Medulla oblongata (tissue), 1 donor: ENCODE data around the gene C16orf89.
"Not testable (repeated sequence)": the region's sequence is repeated elsewhere in the genome, so short reads cannot be mapped to it uniquely, and the experiment has no call there.

Source experiments
- DNase-seq: peaks from one replicate; pipeline ENCODE4 v3.0.0-alpha.2; 2015; ENCODE audit errors: extremely low spot score

Gene C16orf89, protein sequence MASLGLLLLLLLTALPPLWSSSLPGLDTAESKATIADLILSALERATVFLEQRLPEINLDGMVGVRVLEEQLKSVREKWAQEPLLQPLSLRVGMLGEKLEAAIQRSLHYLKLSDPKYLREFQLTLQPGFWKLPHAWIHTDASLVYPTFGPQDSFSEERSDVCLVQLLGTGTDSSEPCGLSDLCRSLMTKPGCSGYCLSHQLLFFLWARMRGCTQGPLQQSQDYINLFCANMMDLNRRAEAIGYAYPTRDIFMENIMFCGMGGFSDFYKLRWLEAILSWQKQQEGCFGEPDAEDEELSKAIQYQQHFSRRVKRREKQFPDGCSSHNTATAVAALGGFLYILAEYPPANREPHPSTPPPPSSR

GRCh38 chr16:5065813-5066212 is at the start of gene C16orf89:
Gene C16orf89, minus strand, starts transcription at chr16:5065956. Its CDS starts 48 bp downstream, at chr16:5065908.
- DNase-seq: peak; percentile 82

DNA sequence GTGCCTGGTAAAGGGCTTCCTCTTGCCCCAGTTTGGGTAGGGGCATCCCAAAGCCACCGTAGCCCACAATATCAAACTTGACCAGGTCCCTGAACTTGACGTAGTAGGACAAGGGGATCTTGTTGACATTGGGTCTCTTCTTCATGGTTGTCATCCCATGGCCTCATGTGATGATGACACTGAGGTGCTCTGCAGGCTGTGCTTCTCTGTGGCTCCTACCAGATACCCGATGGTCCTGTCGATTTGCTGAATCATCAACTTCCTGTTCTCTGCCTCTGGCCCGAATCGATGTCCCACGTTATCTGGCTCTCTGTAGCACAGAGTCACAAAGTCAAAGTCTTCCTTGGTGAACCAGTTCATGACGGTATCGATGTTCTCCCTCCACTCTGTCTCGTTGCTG is 45.2 kb upstream of the C16orf89 start:
- not testable (repeated sequence) for DNase-seq

DNA sequence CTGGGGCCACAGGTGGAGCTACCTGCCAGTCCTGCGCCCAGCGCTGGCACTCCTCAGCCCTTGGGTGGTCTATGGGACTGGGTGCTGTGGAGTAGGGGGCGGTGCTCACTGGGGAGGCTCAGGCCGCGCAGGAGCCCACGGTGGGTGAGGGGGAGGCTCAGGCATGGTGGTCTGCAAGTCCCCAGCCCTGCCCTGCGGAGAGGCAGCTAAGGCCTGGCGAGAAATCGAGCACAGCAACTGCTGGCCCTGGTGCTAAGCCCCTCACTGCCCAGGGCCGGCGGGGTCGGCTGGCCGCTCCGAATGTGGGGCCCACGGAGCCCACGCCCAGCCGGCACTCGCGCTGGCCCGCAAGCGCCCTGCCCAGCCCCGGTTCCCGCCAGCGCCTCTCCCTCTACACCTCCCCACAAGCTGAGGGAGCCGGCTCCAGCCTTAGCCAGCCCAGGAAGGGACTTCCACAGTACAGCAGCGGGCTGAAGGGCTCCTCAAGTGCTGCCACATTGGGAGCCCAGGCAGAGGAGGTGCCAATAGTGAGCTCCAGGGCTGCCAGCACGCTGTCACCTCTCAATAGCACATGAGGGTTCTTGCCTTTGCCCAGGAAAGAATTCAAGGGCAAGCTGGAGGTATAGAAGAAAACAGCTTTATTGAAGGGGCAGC is 42.9 kb upstream of the C16orf89 start:
- no peak for DNase-seq

DNA sequence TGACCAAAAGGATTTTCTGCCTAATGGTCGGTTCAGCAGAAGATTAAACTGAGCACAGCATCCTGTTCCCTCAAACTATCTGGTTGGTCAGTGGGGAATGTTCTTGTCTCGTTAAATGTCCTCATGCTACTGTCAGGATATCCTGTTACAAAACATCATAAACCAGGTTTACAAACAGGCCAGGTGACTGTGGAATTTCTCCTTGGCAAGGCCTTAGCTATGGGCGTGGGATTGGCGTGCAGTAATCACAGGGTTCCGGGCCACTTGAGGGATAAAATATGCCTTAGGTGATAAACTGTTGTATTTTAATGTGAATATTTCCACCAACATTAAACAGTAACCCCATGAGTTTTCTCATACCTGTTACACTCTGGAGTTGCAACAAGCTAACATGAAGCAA is 39.3 kb upstream of the C16orf89 start:
- DNase-seq: not testable (repeated sequence)

GRCh38 chr16:5103296-5104032 is 37.7 kb upstream of the C16orf89 start:
- not testable (repeated sequence) for DNase-seq

DNA sequence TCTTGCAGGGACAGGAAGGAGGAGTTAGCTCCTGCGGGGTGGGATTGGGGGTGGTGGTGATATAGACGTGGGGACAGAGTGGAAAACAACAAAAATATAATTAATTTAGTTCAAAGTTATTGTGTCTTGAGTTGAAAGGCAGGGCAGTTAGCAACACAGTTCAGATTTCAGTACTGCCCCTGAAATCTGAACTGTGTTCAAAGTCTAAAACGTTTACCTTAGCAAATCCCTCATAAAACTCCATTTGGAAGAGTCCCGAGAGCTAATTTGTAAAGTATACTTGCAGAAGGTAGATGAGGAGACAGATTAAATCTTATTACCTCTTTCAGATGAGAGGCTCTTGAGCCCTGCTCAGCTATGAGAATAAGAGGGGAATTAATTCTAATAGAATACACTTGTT is 33.4 kb upstream of the C16orf89 start:
- not testable (repeated sequence) for DNase-seq

DNA sequence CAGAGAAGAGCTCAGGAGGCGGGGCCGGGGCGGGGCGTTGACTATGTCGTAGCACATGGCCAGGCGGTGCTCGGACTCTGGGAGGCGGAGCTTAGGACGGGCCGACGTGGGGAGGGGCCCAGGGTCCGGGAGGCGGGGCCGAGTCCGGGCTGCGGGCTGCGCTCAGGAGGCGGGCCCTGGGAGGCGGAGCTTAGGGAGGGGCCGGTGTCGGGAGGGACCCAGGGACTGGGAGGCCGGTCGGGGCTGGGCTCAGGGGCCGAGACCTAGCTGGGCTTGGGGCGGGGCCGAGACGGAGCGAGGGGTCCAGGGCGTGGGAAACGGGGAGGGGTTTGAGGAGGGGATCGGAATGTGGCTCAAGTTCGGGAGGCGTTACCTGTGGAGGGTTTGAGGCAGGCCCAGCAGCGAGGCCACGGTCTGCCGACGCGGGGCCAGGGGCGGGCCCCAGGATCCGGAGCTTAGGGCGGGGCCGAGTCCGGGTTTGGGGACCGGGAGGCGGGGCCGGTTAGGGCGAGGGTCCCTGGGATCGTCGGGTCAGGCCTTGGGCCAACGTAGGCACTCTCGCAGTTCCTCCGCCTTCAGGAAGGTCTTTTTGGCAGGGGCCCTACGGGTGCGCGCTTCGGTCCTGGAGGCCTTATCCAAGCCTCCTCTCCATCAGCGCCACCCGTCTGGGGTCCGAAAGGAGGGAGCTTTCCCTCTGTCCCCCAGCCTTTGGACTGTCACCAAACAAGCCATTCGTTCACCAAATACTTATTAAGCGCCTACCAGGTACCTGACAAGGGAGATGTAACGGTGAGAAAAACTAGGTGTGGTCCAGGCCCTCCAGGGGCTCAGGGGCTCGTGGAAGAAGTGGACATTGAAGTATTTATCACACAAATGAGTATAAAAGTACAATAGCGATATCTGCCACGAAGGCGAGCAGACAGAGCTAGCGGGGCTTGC is 32.7 kb upstream of the C16orf89 start:
- peak; percentile 49 for DNase-seq

GRCh38 chr16:5097470-5098220 is 31.9 kb upstream of the C16orf89 start, which contains the start of gene EEF2KMT:
Gene EEF2KMT, minus strand, starts transcription at chr16:5097795. Its CDS starts 56 bp downstream, at chr16:5097739.
- peak; percentile 99 for DNase-seq

DNA sequence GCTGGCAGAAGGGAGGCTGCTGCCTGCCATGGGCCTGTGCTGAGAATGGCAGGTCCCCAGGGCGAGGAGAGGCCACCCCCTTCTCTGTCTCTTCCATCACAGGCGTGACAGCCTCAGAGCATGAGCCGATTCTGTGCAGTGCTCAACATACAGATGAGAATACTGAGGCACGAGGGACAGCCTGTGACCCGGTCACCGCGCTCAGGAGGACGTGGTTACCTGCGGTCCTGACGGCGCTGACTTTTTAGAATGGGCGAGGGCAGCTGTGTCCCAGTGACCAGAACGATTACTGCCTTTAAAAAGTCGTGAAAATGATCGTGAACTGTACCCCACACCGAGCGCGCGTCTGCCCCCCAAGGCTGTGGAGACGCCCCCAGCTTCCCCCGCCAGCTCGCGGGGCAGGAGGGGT is 31.3 kb upstream of the C16orf89 start:
- peak; percentile 17 for DNase-seq

DNA sequence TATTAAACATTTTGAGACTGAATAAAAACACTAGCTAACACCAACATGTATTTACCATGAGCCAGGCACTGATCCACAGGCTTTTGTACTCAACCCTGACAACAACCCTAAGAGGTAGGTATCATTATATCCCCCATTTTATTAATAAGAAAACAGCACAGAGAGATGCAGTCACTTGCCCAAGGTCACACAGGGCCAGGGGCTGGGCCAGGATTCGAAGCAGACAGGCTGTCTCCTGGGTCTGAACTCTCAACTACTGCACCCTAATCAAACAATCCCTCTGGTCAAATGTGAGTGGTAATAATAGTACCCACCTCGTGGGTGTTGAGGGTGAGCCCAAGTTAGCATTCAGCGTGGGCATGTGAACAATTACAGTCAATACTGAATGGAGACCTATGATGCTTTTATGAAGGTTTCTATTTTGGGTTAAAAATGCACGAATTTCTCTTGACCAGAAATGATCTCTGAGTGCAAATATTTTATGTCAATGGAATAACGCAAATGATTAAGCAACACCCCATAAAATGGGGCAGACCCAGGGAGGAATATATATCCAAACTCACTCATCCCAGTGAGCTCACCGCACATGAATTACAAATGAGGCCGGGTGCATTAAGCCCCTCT is 30.8 kb upstream of the C16orf89 start:
- DNase-seq: not testable (repeated sequence)

- DNase-seq: not testable (repeated sequence)
Measured at GRCh38 chr16:5095145-5095830, 29.5 kb upstream of the C16orf89 start.

GRCh38 chr16:5093746-5094145 is 28.0 kb upstream of the C16orf89 start:
- not testable (repeated sequence) for DNase-seq

GRCh38 chr16:5093081-5093480 is 27.3 kb upstream of the C16orf89 start:
- not testable (repeated sequence) for DNase-seq

GRCh38 chr16:5090592-5090991 is 24.8 kb upstream of the C16orf89 start:
- DNase-seq: not testable (repeated sequence)

DNA sequence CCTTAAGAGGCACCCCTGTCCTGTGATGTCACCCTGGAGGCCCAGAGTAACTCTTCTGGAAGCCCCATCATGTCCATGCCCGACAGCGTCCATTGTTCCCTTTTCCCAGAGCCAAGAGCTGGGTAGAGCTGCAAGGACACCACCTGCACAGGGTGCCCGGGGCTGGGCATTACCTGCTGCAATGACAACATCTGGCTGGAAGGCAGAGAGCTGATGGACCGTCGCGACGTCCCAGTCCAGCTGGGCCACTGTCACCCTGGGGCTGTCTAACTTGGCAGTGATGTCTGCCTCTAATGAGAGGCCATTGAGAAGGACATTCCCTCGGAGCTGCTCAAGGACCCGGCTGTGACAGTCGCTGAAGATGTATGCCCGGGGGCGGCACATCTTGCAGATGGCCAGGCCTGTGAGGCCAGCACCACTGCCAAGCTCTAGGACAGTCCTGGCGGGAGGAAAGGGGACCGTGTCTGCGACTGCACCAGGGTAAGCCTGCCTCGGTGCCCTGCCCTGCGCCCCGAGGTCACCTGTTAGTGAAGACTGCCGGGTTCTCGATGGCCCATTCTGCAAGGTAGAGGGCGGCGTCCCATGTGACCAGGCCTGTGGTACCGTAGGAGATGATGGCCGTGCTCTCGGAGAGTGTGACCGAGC is 24.3 kb upstream of the C16orf89 start:
- DNase-seq: not testable (repeated sequence)

DNA sequence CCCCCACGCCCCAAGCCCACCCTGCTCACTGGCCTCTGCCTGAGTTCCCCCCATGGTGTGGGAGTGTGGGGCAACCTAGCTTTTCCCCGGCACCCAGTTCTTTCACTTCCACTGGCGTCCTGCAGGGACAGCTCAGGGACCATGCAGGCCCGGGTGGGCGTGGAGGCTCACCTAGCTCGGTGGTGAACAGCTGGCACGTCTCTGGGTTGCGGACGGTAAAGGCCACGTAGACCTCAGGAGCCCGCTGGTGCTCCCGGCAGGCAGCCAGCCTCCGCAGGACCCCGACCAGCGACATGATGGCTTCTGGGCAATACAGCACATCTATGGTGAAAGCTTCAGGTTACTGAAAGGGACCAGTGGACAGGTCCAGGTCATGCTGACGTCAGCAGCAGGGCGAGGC is 23.2 kb upstream of the C16orf89 start:
- DNase-seq: not testable (repeated sequence)

GRCh38 chr16:5088086-5088790 is 22.5 kb upstream of the C16orf89 start:
- DNase-seq: not testable (repeated sequence)

- not testable (repeated sequence) for DNase-seq
Measured at GRCh38 chr16:5085716-5086115, 20.0 kb upstream of the C16orf89 start.
